ENCODE measurements around the gene SLC6A11. TPM values are rescaled to one million over a fixed set of nuclear protein-coding genes. Genes with fewer than 3 reads are reported as not detected.

The SLC6A11 gene
- total and polyA plus RNA-seq, 7 donors = 0.06 TPM; not detected in 6

DNA sequence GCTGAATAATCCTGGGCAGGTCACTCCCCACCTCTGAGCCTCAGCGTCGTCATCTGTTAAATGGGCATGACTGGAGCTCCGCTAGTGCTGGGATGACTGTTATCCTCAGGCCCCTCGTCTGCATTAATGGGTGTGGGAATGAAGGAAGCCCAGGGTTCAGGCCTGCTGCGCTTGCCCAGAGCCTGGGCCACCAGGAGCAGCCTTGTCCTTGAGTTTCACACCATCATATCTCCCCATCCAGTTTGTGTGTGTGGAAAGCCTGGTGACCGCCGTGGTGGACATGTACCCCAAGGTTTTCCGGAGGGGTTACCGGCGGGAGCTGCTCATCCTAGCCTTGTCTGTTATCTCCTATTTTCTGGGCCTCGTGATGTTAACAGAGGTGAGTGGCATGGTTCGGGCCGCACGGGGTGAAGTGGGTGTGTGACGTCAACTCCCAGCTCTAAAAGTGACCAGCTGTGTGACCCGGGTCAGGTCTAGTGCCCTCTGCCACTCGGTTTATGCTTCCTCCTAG, 113.0 kb downstream of the SLC6A11 start:
- 88 to 93% (median 90%) methylated on average over 17 of the region's 17 CpGs for WGBS, 3 donors
- no peak for ATAC-seq
- intact Hi-C loops (cut with DNase I) = no loop called here
- DNase-seq = no peak
- Histone ChIP-seq H3K4me3 (no peak overlapping the region), H3K36me3 (ENCODE audit: insufficient read depth in 1 of 2, low read depth in 1 of 2) (no peaks in the 10 kb centered on the region), H3K27me3 (ENCODE audit: insufficient read depth in 3 of 3, low read length in 2 of 3) (peaks cover 0 to 17% (median 6%) of the 10 kb centered on the region in 3 donors), H3K27ac (no peak overlapping the region), H3K4me1 (no peaks in the 10 kb centered on the region), H3K9me3 (no peaks in the 10 kb centered on the region)
- TF ChIP-seq, protein P1, sequence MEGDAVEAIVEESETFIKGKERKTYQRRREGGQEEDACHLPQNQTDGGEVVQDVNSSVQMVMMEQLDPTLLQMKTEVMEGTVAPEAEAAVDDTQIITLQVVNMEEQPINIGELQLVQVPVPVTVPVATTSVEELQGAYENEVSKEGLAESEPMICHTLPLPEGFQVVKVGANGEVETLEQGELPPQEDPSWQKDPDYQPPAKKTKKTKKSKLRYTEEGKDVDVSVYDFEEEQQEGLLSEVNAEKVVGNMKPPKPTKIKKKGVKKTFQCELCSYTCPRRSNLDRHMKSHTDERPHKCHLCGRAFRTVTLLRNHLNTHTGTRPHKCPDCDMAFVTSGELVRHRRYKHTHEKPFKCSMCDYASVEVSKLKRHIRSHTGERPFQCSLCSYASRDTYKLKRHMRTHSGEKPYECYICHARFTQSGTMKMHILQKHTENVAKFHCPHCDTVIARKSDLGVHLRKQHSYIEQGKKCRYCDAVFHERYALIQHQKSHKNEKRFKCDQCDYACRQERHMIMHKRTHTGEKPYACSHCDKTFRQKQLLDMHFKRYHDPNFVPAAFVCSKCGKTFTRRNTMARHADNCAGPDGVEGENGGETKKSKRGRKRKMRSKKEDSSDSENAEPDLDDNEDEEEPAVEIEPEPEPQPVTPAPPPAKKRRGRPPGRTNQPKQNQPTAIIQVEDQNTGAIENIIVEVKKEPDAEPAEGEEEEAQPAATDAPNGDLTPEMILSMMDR (IDR thresholded peaks at IDR 0.05) = no peak

DNA sequence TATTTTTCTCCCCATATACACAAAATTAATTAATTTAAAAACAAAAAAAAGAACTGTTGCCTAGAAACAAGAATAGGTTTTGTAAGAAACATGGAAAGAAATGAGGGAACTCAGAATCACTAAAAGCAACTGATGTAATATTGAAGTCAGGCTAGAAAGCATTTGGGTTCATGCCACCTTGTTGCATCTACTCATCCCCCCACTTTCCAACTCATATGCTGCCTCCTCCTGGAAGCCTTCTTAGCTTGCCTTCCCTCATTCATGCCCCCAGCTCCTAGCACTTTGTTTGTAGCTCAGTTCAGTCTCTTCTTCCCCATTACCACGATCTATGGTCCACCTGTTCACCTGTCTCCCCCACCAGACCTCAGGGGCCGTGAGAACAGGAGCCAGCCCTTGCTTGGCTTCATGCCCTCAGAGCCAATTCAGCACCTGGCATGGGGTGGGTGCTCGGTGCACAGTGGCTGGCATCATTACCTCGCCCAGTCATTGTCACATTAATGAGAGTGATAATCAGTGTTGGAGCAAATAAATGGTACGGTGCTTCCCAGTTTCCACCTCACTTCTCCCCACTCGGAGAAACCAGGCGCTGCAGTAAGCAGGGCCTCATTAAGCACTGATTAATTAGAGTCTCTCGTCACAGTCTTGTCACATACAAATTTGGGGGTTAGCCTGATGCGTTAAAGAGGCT, 114.1 kb downstream of the SLC6A11 start:
- Histone ChIP-seq H3K4me1 (no peaks in the 10 kb centered on the region), H3K9me3 (no peaks in the 10 kb centered on the region), H3K36me3 (ENCODE audit: insufficient read depth in 1 of 2, low read depth in 1 of 2) (no peaks in the 10 kb centered on the region), H3K27ac (no peak overlapping the region), H3K27me3 (ENCODE audit: insufficient read depth in 3 of 3, low read length in 2 of 3) (peaks cover 0 to 17% (median 6%) of the 10 kb centered on the region in 3 donors), H3K4me3 (no peak overlapping the region)
- TF ChIP-seq, protein P1 (IDR thresholded peaks at IDR 0.05) = no peak
- ATAC-seq (no peak), DNase-seq (no peak)
- intact Hi-C loops (cut with DNase I) = no loop called here
- WGBS, 3 donors = 66 to 76% (median 72%) methylated on average over 9 of the region's 9 CpGs

GRCh38 chr3:10930666-10931040, 114.6 kb downstream of the SLC6A11 start:
- H3K9me3 ChIP-seq = no peaks in the 10 kb centered on the region
- H3K36me3 ChIP-seq (ENCODE audit: insufficient read depth in 1 of 2, low read depth in 1 of 2) = no peaks in the 10 kb centered on the region
- TF ChIP-seq, protein P1 (IDR thresholded peaks at IDR 0.05) = no peak
- peaks cover 0 to 17% (median 6%) of the 10 kb centered on the region in 3 donors for H3K27me3 ChIP-seq (ENCODE audit: insufficient read depth in 3 of 3, low read length in 2 of 3)
- H3K4me1 ChIP-seq = no peaks in the 10 kb centered on the region
- WGBS, 3 donors = 58 to 64% (median 59%) methylated on average over 8 of the region's 8 CpGs
- intact Hi-C loops (cut with DNase I) = no loop called here
- ATAC-seq (no peak), DNase-seq (no peak)
- H3K4me3 ChIP-seq = no peak overlapping the region
- H3K27ac ChIP-seq = no peak overlapping the region

DNA sequence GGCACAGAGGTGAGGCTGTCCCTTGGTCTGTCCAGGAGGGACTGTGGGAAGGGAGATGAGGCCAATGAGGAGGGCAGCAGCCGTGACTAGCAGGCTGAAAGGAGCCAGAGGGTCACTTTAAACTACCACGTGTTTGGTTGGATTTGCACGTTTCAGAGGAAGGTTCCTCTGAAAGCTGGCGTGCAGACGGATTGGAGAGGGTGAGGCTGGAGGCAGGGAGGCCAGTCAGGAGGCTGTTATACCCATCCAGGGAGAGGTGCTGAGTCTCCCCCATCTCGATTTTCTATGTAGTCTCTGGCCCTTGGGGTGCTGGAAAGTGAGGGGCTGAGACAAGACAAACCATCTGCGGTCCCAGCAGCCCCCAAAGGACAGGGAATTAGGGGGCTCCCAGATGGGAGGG, 116.6 kb downstream of the SLC6A11 start:
- Histone ChIP-seq H3K4me3 (no peak overlapping the region), H3K27me3 (ENCODE audit: insufficient read depth in 3 of 3, low read length in 2 of 3) (peaks cover 0 to 12% (median 2%) of the 10 kb centered on the region in 3 donors), H3K9me3 (no peaks in the 10 kb centered on the region), H3K36me3 (ENCODE audit: insufficient read depth in 1 of 2, low read depth in 1 of 2) (no peaks in the 10 kb centered on the region), H3K27ac (no peak overlapping the region), H3K4me1 (no peaks in the 10 kb centered on the region)
- 71 to 76% (median 75%) methylated on average over 7 of the region's 7 CpGs for WGBS, 3 donors
- DNase-seq (no peak), ATAC-seq (no peak)
- TF ChIP-seq, protein P1 (IDR thresholded peaks at IDR 0.05) = no peak
- intact Hi-C loops (cut with DNase I) = no loop called here

Measured in psoas muscle (tissue), 8 donors.